T-helper 2 cell treated with Interferon-gamma antibody and Interleukin-4, amounts not matched to agents 5 μg/mL and 100 μg/mL, for 36 hours (primary cell): ENCODE measurements around the gene CHMP6.
"Not testable (repeated sequence)": the region's sequence is repeated elsewhere in the genome, so short reads cannot be mapped to it uniquely, and the experiment has no call there.

Experiments used
- DNase-seq: peaks from one replicate; pipeline ENCODE4 v3.0.0; 2021; ENCODE audit warnings: low spot score
- H3K27ac Mint-ChIP-seq: one replicate; pipeline ENCODE4 v1.8.0; 2021; ENCODE audit warnings: mild to moderate bottlenecking, mixed read lengths
- H3K27me3 Mint-ChIP-seq: one replicate; pipeline ENCODE4 v1.8.0; 2021; ENCODE audit warnings: low read depth, mixed read lengths
- H3K36me3 Mint-ChIP-seq: one replicate; pipeline ENCODE4 v1.8.0; 2021; ENCODE audit warnings: low read depth, mixed read lengths
- H3K4me1 Mint-ChIP-seq: one replicate; pipeline ENCODE4 v1.8.0; 2021; ENCODE audit warnings: low read depth, mixed read lengths
- H3K4me3 Mint-ChIP-seq: one replicate; pipeline ENCODE4 v1.8.0; 2022; ENCODE audit warnings: mild to moderate bottlenecking, moderate library complexity, mixed read lengths
- H3K9me3 Mint-ChIP-seq: one replicate; pipeline ENCODE4 v1.8.0; 2021; ENCODE audit warnings: mixed read lengths

The CHMP6 gene

GRCh38 chr17:81016575-81016974 is 24.9 kb downstream of the CHMP6 start:
- peaks cover 23% of the 10 kb centered on the region for H3K4me1 Mint-ChIP-seq
- peak overlapping the region; percentile 60 for H3K27ac Mint-ChIP-seq
- H3K27me3 Mint-ChIP-seq = no peaks in the 10 kb centered on the region
- H3K4me3 Mint-ChIP-seq = peak overlapping the region; percentile 33
- DNase-seq = no peak
- peaks cover 12% of the 10 kb centered on the region for H3K9me3 Mint-ChIP-seq
- peaks cover 10% of the 10 kb centered on the region for H3K36me3 Mint-ChIP-seq

DNA sequence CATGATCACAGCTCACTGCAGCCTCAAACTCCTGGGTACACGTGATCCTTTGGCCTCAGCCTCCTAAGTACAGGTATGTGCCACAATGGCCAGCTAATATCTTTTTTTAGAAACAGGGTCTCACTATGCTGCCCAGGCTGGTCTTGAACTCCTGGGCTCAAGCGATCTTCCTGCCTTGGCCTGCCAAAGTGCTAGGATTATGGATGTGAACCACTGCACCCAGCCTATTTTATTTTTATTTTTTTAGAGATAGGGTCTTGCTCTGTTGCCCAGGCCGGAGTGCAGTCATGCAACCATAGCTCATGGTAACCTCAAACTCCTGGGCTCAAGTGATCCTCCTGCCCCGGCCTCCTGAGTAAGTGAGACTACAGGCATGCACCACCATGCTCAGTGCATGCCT is 25.7 kb downstream of the CHMP6 start:
- Mint-ChIP-seq H3K4me3 (peak overlapping the region; percentile 81), H3K36me3 (peaks cover 10% of the 10 kb centered on the region), H3K4me1 (peaks cover 23% of the 10 kb centered on the region), H3K27ac (peak overlapping the region; percentile 97)
- H3K9me3 Mint-ChIP-seq, H3K27me3 Mint-ChIP-seq, DNase-seq: not testable (repeated sequence)

DNA sequence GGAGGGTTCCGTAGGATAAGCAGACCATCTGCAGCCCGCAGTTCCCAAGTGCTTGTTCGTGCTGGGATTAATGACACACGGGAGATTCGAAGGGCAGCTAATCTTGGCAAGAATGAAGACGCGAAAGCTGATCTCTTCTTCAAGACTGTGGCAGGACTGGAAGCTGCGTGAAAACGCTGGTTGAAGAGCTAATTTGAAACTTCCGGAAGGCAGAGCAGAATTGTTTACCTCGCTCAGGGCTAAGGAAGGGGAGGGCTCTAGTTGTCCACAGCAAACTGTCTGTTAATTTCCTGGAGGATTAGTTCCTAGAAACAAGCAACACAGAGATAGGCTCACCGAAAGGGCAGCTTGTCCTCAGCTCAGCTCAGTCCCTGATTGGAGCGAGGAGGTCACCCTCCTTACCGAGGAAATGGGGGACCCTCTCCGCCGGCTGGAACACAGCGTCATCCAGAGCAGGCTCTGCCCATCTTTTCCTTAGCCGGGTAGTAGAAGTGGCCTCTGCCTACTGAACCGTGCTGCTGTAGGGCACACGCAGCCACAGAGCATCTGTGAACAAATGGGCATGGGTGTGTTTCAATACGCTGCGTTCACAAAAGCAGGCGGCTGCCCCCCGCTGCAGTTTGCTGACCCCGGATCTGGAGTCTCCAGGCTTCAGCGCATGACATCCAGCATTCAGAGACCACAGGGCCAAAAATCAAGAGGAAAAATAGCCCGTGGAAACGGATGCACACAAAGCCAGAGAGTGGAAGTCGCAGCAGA is 26.6 kb downstream of the CHMP6 start:
- peaks cover 10% of the 10 kb centered on the region for H3K36me3 Mint-ChIP-seq
- peak; percentile 34 for DNase-seq
- H3K27me3 Mint-ChIP-seq = no peaks in the 10 kb centered on the region
- H3K4me3 Mint-ChIP-seq = peak overlapping the region; percentile 81
- peaks cover 23% of the 10 kb centered on the region for H3K4me1 Mint-ChIP-seq
- peak overlapping the region; percentile 97 for H3K27ac Mint-ChIP-seq
- H3K9me3 Mint-ChIP-seq = peaks cover 9% of the 10 kb centered on the region

DNA sequence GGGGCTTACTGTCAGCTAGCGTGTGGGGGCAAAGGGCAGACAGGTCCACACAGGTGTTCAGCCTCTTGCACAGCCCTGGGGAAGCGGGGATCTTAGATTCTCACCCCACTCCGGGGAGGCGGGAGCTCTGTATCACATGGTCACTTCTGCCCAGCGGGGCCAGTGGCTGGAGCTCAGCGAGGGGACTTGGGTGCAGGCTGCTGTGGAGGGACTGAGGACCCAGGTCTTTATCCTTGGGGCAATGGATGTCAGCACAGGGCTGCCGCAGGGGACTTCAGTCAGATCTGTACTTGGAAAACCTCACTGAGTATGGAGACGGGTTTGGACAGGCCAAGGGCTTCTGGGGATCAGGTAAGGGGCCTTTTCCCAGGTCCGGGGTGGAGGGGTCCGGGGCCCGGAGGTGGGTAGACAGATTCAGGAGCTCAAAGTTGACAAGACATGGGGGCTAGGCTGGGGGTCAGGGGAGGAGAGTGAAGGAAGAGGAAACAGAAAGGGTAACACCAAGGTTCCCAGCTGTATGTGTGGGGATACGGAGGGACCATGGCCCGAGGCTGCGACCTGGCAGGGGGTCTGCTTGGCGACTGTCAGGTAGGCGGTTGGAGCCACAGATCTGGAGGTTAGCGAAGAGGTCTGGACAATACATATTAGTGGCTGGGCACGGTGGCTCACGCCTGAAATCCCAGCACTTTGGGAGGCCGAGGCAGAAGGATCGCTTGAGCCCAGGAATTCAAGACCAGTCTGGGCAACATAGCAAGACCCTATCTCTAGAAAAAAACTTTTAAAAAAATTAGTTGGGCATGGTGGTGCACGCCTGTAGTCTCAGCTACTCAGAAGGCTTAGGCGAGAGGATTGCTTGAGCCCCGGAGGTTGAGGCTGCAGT is 28.2 kb downstream of the CHMP6 start:
- DNase-seq = no peak
- peaks cover 10% of the 10 kb centered on the region for H3K36me3 Mint-ChIP-seq
- peak overlapping the region; percentile 71 for H3K27ac Mint-ChIP-seq
- peak overlapping the region; percentile 27 for H3K4me3 Mint-ChIP-seq
- H3K9me3 Mint-ChIP-seq = peaks cover 9% of the 10 kb centered on the region
- no peaks in the 10 kb centered on the region for H3K27me3 Mint-ChIP-seq
- H3K4me1 Mint-ChIP-seq = peaks cover 28% of the 10 kb centered on the region

- Mint-ChIP-seq H3K4me1 (peaks cover 28% of the 10 kb centered on the region), H3K27me3 (no peaks in the 10 kb centered on the region), H3K4me3 (no peak overlapping the region), H3K27ac (no peak overlapping the region), H3K36me3 (peaks cover 10% of the 10 kb centered on the region), H3K9me3 (peaks cover 9% of the 10 kb centered on the region)
- DNase-seq = no peak
These were observed 28.8 kb downstream of the CHMP6 start for GRCh38 chr17:81020443-81020766.

DNA sequence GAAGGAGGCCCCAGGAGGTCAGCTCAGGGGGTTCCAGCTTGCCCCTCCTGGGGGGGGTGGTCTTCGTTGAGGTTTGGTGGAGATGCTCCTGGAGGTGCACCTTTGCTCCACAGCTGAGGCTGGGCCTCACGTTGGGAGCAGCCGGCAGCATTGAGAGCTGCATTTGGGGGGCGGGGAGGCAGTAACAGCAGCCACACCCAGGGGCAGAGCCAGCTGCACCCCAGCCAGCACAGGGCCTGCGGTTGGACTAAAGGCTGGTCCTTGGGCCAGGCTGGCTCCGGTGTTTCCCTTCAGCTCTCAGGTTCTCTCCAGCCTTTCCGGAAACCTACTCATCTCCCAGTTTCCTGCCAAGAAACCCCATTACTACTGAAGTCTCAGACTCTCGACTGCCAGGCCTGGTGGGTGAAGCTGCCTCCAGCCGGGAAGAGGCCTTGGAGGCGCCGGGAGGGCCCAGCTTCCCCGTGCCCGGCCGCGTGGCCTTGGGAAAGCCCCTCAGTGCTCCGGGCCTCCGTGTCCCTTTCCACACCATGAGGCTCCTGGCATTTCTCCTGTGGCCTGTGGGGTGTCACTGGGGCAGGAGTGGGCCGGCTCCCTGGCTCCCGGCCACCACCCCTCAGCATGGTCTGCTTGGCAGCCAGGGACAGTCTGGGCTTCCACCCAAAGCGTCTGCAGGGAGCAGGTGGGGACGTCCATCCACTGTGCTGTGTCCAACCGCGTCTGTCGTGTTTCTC is 29.3 kb downstream of the CHMP6 start:
- Mint-ChIP-seq H3K36me3 (peaks cover 7% of the 10 kb centered on the region), H3K27me3 (no peaks in the 10 kb centered on the region), H3K27ac (no peak overlapping the region), H3K4me1 (peaks cover 28% of the 10 kb centered on the region), H3K9me3 (peaks cover 9% of the 10 kb centered on the region), H3K4me3 (no peak overlapping the region)
- no peak for DNase-seq

GRCh38 chr17:81021531-81022343 is 30.1 kb downstream of the CHMP6 start:
- Mint-ChIP-seq H3K4me3 (no peak overlapping the region), H3K36me3 (peaks cover 2% of the 10 kb centered on the region), H3K27ac (no peak overlapping the region), H3K4me1 (peaks cover 27% of the 10 kb centered on the region), H3K9me3 (peaks cover 5% of the 10 kb centered on the region), H3K27me3 (peaks cover under 1% of the 10 kb centered on the region)
- no peak for DNase-seq

DNA sequence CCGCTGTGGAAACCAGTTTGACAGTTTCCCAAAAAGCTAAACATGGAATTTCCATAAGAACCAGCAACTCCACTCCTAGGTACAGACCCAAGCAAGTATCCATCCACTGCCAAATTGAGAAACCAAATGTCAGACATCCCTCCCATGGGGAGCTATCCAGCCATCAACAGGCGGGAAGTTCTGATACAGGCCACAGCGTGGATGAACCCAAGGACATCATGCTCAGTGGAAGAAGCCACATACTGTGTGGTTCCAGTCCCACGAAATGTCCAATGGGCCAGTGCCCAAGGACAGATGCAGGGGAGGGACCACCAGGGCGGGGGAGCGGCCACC is 30.7 kb downstream of the CHMP6 start:
- H3K36me3 Mint-ChIP-seq = no peaks in the 10 kb centered on the region
- no peak for DNase-seq
- H3K9me3 Mint-ChIP-seq = peaks cover 7% of the 10 kb centered on the region
- no peak overlapping the region for H3K27ac Mint-ChIP-seq
- peaks cover 5% of the 10 kb centered on the region for H3K27me3 Mint-ChIP-seq
- H3K4me3 Mint-ChIP-seq = no peak overlapping the region
- H3K4me1 Mint-ChIP-seq = peaks cover 25% of the 10 kb centered on the region

DNA sequence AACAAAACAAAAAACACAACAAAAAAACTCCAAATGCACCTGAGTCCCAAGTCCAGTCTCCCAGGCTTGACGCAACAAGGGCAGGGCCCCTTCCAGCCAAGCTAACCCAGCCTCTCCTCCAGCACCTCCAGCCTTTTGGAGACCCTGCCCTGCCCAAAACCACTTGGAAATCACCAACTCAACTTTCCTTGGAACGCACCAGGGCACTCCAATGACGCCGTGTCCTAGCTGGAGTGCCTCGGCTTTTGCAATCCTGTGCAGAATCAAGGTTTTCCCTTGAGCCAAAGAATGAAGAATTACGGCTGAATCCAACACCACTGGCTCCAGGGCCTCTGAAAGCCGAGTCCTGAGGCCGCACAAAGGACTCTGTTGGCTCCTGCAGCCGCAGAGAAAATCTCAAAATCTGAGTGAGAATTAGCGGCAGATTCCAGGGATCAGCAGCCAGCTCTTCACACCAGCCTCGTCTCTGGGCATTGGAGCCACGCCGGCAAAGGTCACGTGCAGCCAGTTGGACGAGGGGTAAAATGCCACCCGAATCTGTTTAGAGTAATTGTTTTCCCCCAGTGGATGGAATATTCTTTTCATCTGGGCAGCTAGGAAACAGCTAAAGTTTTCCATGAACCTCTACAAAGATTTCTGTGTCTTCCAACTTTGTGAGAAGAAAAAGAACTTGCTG is 33.6 kb downstream of the CHMP6 start:
- no peak overlapping the region for H3K27ac Mint-ChIP-seq
- H3K36me3 Mint-ChIP-seq = no peaks in the 10 kb centered on the region
- no peak overlapping the region for H3K4me3 Mint-ChIP-seq
- no peak for DNase-seq
- H3K27me3 Mint-ChIP-seq = peaks cover 13% of the 10 kb centered on the region
- H3K9me3 Mint-ChIP-seq = peaks cover 7% of the 10 kb centered on the region
- H3K4me1 Mint-ChIP-seq = peaks cover 5% of the 10 kb centered on the region

DNA sequence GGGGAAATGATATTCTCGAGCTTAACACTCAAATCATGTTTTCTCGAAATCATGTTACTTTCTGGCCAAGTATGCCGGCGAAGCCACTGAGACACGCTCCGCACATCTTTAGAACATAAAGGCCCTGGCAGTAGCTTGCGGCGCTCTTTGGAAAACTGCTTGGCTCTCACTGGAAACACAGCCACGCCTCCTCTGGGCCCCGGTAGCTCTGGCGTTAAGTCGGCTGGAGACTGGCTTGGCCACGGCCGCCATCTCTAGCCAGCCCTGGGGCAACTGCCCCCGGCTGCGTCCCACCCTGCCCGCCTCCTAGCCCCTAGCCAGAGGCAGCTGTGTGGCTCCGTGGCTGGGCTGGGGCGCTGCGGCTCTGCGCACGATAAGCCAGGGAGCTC is 34.1 kb downstream of the CHMP6 start:
- peaks cover 13% of the 10 kb centered on the region for H3K27me3 Mint-ChIP-seq
- no peaks in the 10 kb centered on the region for H3K36me3 Mint-ChIP-seq
- H3K4me1 Mint-ChIP-seq = peaks cover 5% of the 10 kb centered on the region
- no peak for DNase-seq
- H3K4me3 Mint-ChIP-seq = no peak overlapping the region
- no peak overlapping the region for H3K27ac Mint-ChIP-seq
- H3K9me3 Mint-ChIP-seq = peaks cover 7% of the 10 kb centered on the region

GRCh38 chr17:81026266-81027036 is 34.8 kb downstream of the CHMP6 start:
- Mint-ChIP-seq H3K4me3 (no peak overlapping the region), H3K27me3 (peaks cover 16% of the 10 kb centered on the region), H3K9me3 (peaks cover 7% of the 10 kb centered on the region), H3K4me1 (peaks cover 5% of the 10 kb centered on the region), H3K27ac (no peak overlapping the region), H3K36me3 (no peaks in the 10 kb centered on the region)
- DNase-seq = no peak

DNA sequence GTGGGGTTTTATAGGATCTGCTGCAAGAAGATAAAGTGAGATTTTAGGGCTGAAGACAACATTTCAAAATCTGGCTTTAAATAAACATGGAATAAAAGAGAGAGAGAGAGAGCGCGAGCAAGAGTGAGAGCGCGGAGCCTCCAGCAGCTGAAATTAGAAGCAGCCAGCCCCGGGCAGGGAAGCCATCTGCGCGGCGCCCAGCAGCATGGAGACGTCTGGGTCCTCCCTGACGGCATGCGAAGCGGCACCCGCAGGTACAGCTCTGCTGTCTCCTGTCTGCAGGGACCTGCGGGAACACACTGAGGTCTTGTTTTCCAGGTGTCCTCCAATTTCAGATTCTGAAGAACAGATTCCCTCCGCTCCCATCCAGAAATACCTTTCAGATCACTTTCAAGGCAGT is 35.4 kb downstream of the CHMP6 start:
- H3K27ac Mint-ChIP-seq = no peak overlapping the region
- H3K9me3 Mint-ChIP-seq = peaks cover 7% of the 10 kb centered on the region
- peaks cover 5% of the 10 kb centered on the region for H3K4me1 Mint-ChIP-seq
- H3K4me3 Mint-ChIP-seq = no peak overlapping the region
- H3K27me3 Mint-ChIP-seq = peaks cover 16% of the 10 kb centered on the region
- no peaks in the 10 kb centered on the region for H3K36me3 Mint-ChIP-seq
- DNase-seq = no peak
